ENCODE results near the gene IVNS1ABP. TPM values are rescaled to one million over a fixed set of nuclear protein-coding genes. Genes with fewer than 3 reads are reported as not detected.

The IVNS1ABP gene
- total and polyA plus RNA-seq, 10 of the 15 experiments (the other 5 are each of a cell fraction or from before 2014, with no cell fraction given) = 19.2 to 154 (median 43.9) TPM

GRCh38 chr1:185353124-185353523, 36.1 kb upstream of the IVNS1ABP start:
- Histone ChIP-seq H3K79me2 (ENCODE audit: control insufficient read depth, insufficient read depth, low read length) (no peaks in the 10 kb centered on the region), H3K27ac (ENCODE audit: control insufficient read depth, insufficient read depth) (no peak overlapping the region), H3K9ac (ENCODE audit: control insufficient read depth, insufficient read depth, low read length) (no peak overlapping the region), H3K36me3 (ENCODE audit: control insufficient read depth in 2 of 2, insufficient read depth in 2 of 2, low read length in 1 of 2) (no peaks in the 10 kb centered on the region), H3K4me3 (no peak overlapping the region), H3K27me3 (replicated peaks in 1 of 2; ENCODE audit: control insufficient read depth in 2 of 2, insufficient read depth in 2 of 2, low read length in 1 of 2) (no peaks in the 10 kb centered on the region), H3K4me1 (ENCODE audit: control insufficient read depth, insufficient read depth, low read length) (no peaks in the 10 kb centered on the region), H4K20me1 (ENCODE audit: control insufficient read depth, insufficient read depth) (no peaks in the 10 kb centered on the region), H3K4me2 (ENCODE audit: control insufficient read depth, insufficient read depth) (no peak overlapping the region), H2AFZ (ENCODE audit: control insufficient read depth, low read depth, low read length) (no peak overlapping the region), H3K9me3 (replicated peaks; ENCODE audit: control insufficient read depth, insufficient read depth, low read length) (no peaks in the 10 kb centered on the region)
- 83% methylated on average over 4 of the region's 4 CpGs for WGBS (ENCODE audit: insufficient coverage, insufficient replicate concordance, low lambda C conversion rate, missing lambda C conversion rate)
- ChIA-PET RAD21 (ENCODE audit: unreplicated experiment) (no interaction called here), CTCF (no interaction called here), SMC1A (ENCODE audit: uncharacterized antibody, unreplicated experiment) (interaction anchor here (0.6 to 2.7 kb wide), 4 partner anchors 10 to 938 kb away, joined by 3 to 8 read pairs (median 4); no protein-coding TSS in a partner anchor), POLR2A (no interaction called here)
- FAIRE-seq = no peak
- DNase-seq (ENCODE audit: low read depth, low spot score) = no peak
- no peak for ATAC-seq
- intact Hi-C loops (cut with micrococcal nuclease; ENCODE audit: unreplicated experiment) = no loop called here
- no peak for TF ChIP-seq MTA2 (IDR thresholded peaks at IDR 0.05; ENCODE audit: low read depth)
- TF ChIP-seq TARDBP (IDR thresholded peaks at IDR 0.05; ENCODE audit: borderline replicate concordance) = no peak
- no peak for TF ChIP-seq BHLHE40 (IDR thresholded peaks at IDR 0.05; ENCODE audit: borderline replicate concordance in 1 of 2, low read depth in 2 of 2, low read length in 1 of 2)
- TF ChIP-seq PML (IDR thresholded peaks at IDR 0.05; ENCODE audit: low read length) = no peak
- no peak for TF ChIP-seq RCOR1 (conservative IDR thresholded peaks at IDR 0.05; ENCODE audit: low read depth, low read length)
- no peak for TF ChIP-seq NRF1 (conservative IDR thresholded peaks at IDR 0.05; ENCODE audit: low read depth, low read length)
- TF ChIP-seq PAX5 (IDR thresholded peaks at IDR 0.05; ENCODE audit: borderline replicate concordance, low read depth, low read length) = no peak
- TF ChIP-seq NFYB (IDR thresholded peaks at IDR 0.05; ENCODE audit: insufficient read depth, low read depth, low read length) = no peak
- no peak for TF ChIP-seq CHD2 (IDR thresholded peaks at IDR 0.05; ENCODE audit: borderline replicate concordance, low read depth, low read length)
- TF ChIP-seq ZBTB4 (CRISPR knock-in tag; IDR thresholded peaks at IDR 0.05) = no peak
- TF ChIP-seq RFX5 (IDR thresholded peaks at IDR 0.05; ENCODE audit: low read depth, low read length) = no peak
- no peak for TF ChIP-seq E4F1 (IDR thresholded peaks at IDR 0.05; ENCODE audit: borderline replicate concordance, partially characterized antibody)
- no peak for TF ChIP-seq RUNX3 (IDR thresholded peaks at IDR 0.05; ENCODE audit: low read length)
- TF ChIP-seq ZNF274 (IDR thresholded peaks at IDR 0.05; ENCODE audit: insufficient read depth, insufficient read length) = no peak
- no peak for TF ChIP-seq ZNF24 (IDR thresholded peaks at IDR 0.05)
- BruUV-seq (replicated peaks) = no TSS peak
- in situ Hi-C loops (cut with MboI) = no loop called here

Data from GM12878 (cell line).